ENCODE results near the gene TTC21A. TPM values are rescaled to one million over a fixed set of nuclear protein-coding genes. Genes with fewer than 3 reads are reported as not detected.

Gene TTC21A
- total RNA-seq, 4 donors from 2014 or later, result 0.33 to 4.3 (median 1.1) TPM

DNA sequence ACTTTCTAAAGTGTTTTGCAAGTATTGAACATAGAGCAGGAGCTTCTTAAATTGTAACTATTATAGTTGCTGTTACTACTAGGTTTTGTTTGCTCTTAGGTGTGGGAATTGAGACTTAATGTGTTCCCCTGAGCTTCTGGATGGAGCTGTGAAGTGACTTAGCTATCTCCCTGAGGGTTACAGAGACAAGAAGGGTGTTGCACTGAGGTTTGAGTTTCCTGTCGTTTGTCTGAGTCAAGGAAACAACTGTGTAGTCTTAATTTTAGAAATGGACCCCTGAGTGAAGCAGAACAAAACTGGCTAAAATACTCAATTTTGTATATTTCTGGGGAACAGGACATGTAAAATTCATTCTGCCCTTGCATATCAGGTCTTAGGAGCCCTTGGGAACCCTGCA, 20.4 kb downstream of the TTC21A start:
- no peaks in the 10 kb centered on the region for H3K9me3 ChIP-seq
- DNase-seq (no peak), ATAC-seq (no peak)
- in situ Hi-C loops (cut with MboI; ENCODE audit: low sequenced_read_pairs in 4 of 4) (loop anchor here (5.0 to 10.0 kb wide), 4 partner anchors 147 to 164 kb away; partner anchors contain the start of gene CX3CR1 (in 1 of the 4)), intact Hi-C loops (cut with DNase I; ENCODE audit: low total_unique reads) (loop anchor here (2.0 to 5.0 kb wide), 2 partner anchors 61 to 79 kb away; no protein-coding TSS in a partner anchor)
- H3K36me3 ChIP-seq, result no peaks in the 10 kb centered on the region
- H3K4me3 ChIP-seq, result no peak overlapping the region
- TF ChIP-seq, protein P1, sequence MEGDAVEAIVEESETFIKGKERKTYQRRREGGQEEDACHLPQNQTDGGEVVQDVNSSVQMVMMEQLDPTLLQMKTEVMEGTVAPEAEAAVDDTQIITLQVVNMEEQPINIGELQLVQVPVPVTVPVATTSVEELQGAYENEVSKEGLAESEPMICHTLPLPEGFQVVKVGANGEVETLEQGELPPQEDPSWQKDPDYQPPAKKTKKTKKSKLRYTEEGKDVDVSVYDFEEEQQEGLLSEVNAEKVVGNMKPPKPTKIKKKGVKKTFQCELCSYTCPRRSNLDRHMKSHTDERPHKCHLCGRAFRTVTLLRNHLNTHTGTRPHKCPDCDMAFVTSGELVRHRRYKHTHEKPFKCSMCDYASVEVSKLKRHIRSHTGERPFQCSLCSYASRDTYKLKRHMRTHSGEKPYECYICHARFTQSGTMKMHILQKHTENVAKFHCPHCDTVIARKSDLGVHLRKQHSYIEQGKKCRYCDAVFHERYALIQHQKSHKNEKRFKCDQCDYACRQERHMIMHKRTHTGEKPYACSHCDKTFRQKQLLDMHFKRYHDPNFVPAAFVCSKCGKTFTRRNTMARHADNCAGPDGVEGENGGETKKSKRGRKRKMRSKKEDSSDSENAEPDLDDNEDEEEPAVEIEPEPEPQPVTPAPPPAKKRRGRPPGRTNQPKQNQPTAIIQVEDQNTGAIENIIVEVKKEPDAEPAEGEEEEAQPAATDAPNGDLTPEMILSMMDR (IDR thresholded peaks at IDR 0.05 in 4 of 5, conservative IDR thresholded peaks at IDR 0.05 in 1 of 5), result no peak
- TF ChIP-seq POLR2A (IDR thresholded peaks at IDR 0.05), result no peak
- no peaks in the 10 kb centered on the region for H3K4me1 ChIP-seq
- no peaks in the 10 kb centered on the region for H3K27me3 ChIP-seq
- H3K27ac ChIP-seq, result no peak overlapping the region

DNA sequence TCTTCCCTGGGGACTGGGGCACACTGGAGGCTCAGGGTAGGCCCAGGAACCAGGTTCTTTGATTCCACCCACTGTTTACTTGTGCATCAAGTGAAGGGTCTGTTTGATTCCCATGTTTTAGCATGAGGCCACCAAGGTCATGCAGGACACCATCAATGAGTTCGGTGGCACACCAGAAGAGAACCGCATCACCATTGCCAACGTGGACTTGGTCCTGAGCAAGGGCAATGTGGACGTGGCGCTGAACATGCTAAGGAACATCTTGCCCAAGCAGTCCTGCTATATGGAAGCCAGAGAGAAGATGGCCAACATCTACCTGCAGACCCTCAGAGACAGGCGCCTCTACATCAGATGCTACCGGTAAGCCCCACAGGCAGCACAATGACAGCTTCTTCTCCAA, 21.5 kb downstream of the TTC21A start:
- no peaks in the 10 kb centered on the region for H3K36me3 ChIP-seq
- ATAC-seq, result no peak
- H3K27me3 ChIP-seq, result no peaks in the 10 kb centered on the region
- H3K4me1 ChIP-seq, result no peaks in the 10 kb centered on the region
- TF ChIP-seq POLR2A (IDR thresholded peaks at IDR 0.05), result no peak
- TF ChIP-seq, protein P1 (IDR thresholded peaks at IDR 0.05 in 4 of 5, conservative IDR thresholded peaks at IDR 0.05 in 1 of 5), result no peak
- H3K27ac ChIP-seq, result no peak overlapping the region
- H3K4me3 ChIP-seq, result no peak overlapping the region
- in situ Hi-C loops (cut with MboI; ENCODE audit: low sequenced_read_pairs in 4 of 4), result loop anchor here (5.0 to 10.0 kb wide), 4 partner anchors 146 to 163 kb away; partner anchors contain the start of gene CX3CR1 (in 1 of the 4)
- DNase-seq, result no peak
- no peaks in the 10 kb centered on the region for H3K9me3 ChIP-seq
- intact Hi-C loops (cut with DNase I; ENCODE audit: low total_unique reads), result loop anchor here (5.0 kb wide), 1 partner anchor 78 kb away; no protein-coding TSS in a partner anchor

DNA sequence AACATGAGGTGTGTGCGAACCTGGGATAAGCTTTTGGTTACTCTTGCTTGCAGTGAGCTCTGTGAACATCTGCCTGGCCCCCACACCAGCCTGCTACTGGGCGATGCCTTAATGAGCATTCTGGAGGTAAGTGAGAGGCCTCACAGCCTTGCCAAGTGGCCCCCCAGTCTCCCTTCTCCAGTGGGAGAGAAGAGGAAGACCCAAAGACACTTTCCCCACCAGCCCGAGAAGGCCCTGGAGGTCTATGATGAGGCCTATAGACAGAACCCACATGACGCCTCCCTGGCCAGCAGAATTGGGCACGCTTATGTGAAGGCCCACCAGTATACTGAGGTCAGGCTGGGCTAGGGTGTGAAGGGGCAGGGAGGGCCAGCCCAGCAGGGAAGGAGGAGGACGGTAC, 22.5 kb downstream of the TTC21A start:
- Histone ChIP-seq H3K27me3 (no peaks in the 10 kb centered on the region), H3K36me3 (no peaks in the 10 kb centered on the region), H3K4me1 (no peaks in the 10 kb centered on the region), H3K27ac (no peak overlapping the region), H3K4me3 (no peak overlapping the region), H3K9me3 (no peaks in the 10 kb centered on the region)
- ATAC-seq, result no peak
- DNase-seq, result no peak
- in situ Hi-C loops (cut with MboI; ENCODE audit: low sequenced_read_pairs in 4 of 4) (no loop called here), intact Hi-C loops (cut with DNase I; ENCODE audit: low total_unique reads) (no loop called here)
- TF ChIP-seq, protein P1 (IDR thresholded peaks at IDR 0.05 in 4 of 5, conservative IDR thresholded peaks at IDR 0.05 in 1 of 5), result no peak

DNA sequence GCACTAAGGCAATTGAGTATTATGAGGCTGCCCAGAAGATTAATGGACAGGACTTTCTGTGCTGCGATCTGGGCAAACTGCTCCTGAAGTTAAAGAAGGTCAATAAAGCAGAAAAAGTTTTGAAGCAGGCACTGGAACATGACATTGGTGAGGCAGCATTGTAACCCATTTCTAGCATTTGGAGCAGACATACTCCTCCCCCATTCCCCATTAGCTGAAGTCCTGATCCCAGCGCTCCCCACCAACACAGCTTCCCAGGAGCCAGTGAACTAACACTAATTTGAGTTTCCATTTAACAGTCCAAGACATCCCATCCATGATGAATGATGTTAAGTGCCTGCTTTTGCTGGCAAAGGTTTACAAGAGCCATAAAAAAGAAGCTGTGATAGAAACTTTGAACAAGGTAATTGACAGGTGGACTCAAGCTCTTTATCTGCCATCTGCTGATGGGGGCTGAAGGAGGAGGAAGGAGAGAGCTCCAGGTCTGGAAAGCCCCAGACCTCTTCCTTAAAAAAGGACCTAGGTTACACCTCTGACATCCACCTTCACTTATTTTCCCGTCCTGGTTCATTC, 23.3 kb downstream of the TTC21A start:
- Histone ChIP-seq H3K4me3 (no peak overlapping the region), H3K9me3 (no peaks in the 10 kb centered on the region), H3K27me3 (no peaks in the 10 kb centered on the region), H3K4me1 (no peaks in the 10 kb centered on the region), H3K27ac (no peak overlapping the region), H3K36me3 (no peaks in the 10 kb centered on the region)
- DNase-seq, result no peak
- TF ChIP-seq, protein P1 (IDR thresholded peaks at IDR 0.05 in 4 of 5, conservative IDR thresholded peaks at IDR 0.05 in 1 of 5), result no peak
- TF ChIP-seq POLR2A (IDR thresholded peaks at IDR 0.05), result no peak
- in situ Hi-C loops (cut with MboI; ENCODE audit: low sequenced_read_pairs in 4 of 4) (no loop called here), intact Hi-C loops (cut with DNase I; ENCODE audit: low total_unique reads) (no loop called here)
- no peak for ATAC-seq
